HK-2 (cell line): Measurements from ENCODE around the gene DPRX.

Source experiments
- DNase-seq: peaks from one replicate; pipeline ENCODE4 v3.0.0-alpha.2; 2018; ENCODE audit not compliant: unreplicated experiment

Gene DPRX

DNA sequence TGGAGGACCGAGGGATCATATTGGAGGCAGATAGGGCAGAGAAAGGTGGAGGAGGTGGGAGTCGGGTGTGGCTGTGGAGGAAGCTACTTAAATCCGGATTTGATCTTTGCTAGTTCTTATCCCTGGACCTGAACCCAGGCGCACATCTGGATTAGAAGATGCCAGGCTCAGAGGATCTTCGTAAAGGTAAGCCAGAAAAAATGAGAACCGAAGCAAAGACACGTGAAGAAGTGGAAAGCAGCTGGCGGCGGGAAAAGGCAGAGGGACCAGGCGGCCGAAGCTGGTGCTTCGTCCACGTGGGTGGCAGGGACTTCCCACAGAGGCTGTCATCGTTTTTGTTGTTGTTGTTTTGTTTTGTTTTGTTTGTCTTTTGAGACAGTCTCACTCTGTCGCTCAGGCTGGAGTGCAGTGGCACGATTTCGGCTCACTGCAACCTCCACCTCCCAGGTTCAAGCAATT is at the start of gene DPRX:
TSS of gene DPRX (plus strand) at position 51 of the 459 bp plus-strand sequence. CDS start at position 159, 108 bp downstream.
- no peak for DNase-seq

GRCh38 chr19:53583181-53583580 is 48.6 kb upstream of the DPRX start:
- DNase-seq, result no peak

GRCh38 chr19:53586277-53586691 is 45.5 kb upstream of the DPRX start:
- no peak for DNase-seq

- DNase-seq, result no peak
Observed at GRCh38 chr19:53594811-53595509, 36.8 kb upstream of the DPRX start.

- no peak for DNase-seq
Observed at GRCh38 chr19:53595510-53595867, 36.3 kb upstream of the DPRX start.

- no peak for DNase-seq
Observed at GRCh38 chr19:53596056-53596455, 35.7 kb upstream of the DPRX start.

- DNase-seq, result no peak
Observed at GRCh38 chr19:53597023-53597422, 34.8 kb upstream of the DPRX start.

GRCh38 chr19:53598361-53598760 is 33.4 kb upstream of the DPRX start:
- no peak for DNase-seq

- DNase-seq, result no peak
Observed at GRCh38 chr19:53600217-53600616, 31.6 kb upstream of the DPRX start.

- no peak for DNase-seq
Observed at GRCh38 chr19:53606031-53606430, 25.8 kb upstream of the DPRX start.

- no peak for DNase-seq
Observed at GRCh38 chr19:53608381-53608780, 23.4 kb upstream of the DPRX start.

DNA sequence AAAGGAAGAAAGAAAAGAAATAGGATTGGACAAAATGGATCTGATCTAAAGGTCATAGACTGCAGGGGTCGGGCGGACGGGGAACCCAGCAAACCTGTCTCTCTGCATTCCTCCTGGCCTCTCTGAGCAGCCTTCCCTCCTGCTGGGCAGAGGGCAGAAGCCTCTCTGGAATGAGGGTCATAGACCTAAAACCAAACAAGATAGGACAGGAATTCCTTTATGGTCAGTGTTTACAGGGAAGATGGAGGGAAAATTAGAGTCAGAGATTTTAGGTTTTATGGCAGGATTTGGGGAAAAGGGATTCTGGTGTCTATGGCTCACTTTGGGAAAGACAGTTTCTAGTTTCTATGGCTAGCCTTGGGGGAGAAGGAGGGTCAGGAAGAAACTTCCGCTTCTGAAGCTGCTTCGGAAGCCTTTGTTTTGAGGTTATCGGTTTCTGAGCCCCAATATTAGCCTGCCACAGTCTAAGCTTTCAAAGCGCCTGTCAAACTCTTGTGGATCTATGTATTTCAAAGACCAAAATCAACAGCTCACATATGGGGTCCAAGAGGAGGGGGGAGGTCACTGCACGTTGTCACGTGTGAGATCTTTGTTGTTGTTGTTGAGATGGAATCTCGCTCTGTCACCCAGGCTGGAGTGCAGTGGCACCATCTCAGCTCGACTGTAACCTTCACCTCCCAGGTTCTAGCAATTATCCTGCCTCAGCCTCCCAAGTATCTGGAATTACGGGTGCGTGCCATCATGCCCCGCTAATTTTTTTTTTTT is 18.9 kb upstream of the DPRX start:
- no peak for DNase-seq

DNA sequence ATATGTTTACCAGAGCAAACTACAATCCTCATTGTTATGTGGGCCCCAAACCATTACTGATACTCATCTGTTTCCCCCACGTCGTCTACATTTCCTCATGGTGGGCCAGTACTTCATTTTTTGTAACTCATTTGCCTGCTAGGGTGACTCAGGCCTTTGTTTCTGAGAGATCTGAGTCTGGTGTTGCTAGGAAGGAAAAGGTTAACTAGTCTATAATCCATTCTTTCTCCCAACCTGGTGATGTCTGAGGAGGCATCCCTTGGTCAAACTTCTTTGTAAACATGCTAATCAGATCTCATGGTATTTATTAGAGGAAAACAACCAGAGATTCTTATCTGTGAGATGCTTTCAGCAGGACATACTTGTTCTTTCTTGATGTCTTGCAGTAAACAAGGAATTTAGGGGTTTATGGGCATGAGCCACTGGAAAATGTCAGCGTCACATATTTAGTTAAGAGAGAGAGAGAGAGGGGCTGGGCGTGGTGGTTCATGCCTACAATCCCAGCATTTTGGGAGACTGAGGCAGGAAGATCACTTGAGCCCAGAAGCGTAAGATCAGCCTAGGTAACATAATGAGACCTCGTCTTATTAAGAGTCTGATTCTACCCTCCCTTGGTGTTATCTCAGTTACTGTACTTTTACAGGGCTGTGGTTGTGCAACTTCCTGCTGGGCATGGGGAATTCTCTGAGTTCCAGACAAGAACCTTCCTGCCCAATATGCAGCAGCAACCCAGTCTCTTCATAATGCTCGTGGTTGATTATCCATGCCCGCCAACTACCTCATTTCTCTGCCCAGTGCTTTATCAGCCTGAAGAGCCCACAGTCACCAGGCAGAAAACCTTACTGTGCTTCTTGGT is 9.7 kb upstream of the DPRX start:
- DNase-seq, result no peak

DNA sequence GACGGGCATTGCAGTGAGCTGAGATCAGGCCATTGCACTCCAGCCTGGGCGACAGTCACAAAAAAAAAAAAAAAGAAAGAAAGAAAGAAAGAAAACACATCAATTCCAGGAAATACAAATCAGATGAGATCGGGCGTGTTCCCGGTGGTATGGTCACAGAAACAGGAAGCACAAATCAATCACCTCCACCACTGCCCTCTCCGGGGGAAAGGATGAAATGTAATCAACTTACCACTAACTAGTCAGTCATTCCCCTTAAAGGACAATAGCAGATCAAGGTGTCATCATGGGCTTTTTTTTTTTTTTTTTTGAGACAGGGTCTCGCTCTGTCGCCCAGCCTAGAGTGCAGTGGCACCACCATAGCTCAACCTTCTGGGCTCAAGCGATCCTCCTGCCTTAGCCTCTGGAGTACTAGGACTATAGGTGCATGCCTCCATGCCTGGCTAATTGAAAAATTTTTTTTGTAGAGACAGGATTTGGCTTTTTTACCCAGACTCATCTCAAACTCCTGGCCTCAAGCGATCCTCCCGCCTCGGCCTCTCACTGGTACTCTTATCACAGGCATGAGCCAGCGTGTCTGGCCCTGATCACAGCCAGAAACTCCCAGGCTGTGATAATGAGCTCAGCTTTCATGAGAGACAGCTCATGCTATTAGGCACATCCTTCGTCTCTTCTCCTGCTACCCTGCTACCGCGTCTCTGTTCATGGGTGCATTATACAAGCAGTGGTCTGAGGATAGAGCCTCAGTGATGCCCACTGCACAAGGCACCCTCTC is 6.8 kb upstream of the DPRX start:
- DNase-seq, result no peak

DNA sequence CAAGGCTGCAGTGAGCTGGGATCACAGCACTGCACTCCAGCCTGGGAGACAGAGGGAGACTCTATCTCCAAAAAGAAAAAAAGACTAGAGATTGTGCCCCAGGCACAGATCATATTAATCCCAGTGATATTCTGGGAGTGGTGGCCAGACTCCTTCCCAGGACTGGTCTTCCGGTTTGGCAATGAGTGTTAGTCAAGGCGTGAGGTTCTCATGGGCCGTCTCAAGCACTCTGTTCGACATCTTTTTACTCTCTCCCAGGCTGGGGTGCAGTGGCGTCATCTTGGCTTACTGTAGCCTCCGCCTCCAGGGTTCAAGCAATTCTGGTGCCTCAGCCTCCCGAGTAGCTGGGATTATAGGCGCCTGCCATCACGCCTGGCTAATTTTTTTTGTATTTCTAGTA is 5.3 kb upstream of the DPRX start:
- no peak for DNase-seq

GRCh38 chr19:53626976-53627375 is 4.8 kb upstream of the DPRX start:
- DNase-seq, result no peak

- no peak for DNase-seq
Observed at GRCh38 chr19:53634768-53635167, 3.0 kb downstream of the DPRX start.

DNA sequence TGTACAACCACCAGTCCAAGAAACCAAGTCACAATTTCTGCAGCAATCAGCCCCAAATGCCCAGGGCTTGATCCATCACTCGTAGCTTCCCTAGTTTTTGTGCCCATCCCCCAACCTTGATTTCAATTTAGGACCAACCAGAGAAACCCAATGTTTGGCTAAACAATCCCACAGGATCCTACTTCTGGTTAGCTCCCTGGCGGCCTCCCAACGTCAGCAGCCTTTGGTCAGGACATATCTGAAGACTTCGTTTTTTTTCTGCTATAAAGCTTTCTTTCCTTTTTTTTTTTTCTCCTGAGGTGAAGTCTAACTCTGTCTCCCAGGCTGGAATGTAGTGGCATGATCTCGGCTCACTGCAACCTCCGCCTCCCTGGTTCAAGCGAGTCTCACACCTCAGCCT is 7.7 kb downstream of the DPRX start:
- DNase-seq, result no peak

DNA sequence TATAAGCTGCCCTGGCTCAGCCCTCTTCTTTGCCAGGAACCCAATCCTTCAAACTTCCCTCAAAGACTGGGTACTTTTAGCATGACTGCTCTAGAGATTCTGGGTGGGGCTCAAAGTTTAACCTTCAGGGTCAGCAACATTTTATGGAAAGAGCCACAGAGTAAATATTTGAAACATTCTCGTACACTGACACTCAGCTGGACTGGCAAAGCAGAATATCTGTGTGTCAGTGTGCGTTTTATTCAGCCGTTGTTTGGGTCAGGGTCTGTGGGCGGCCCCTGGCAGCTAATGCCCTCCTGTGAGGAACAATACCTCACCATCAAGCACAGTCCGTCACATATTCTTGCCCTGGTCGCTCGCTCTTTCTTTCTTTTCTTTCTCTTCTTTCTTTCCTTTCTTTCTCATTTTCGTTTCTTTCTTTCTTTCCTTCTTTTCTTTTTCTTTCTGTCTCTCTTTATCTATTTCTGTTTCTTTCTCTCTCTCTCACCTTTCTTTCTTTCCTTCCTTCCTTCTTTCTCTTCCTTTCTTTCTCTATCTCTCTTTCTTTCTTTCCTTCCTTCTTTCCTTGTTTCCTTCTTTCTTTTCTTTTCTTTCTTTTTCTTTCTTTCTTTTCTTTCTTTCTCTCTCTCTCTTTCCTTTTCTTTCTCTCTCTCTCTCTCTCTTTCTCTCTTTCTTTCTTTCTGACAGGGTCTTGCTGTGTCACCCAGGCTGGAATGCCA is 10.7 kb downstream of the DPRX start:
- DNase-seq, result no peak

- DNase-seq, result no peak
Observed at GRCh38 chr19:53644061-53644816, 12.4 kb downstream of the DPRX start.
